H1 (cell line): ENCODE measurements around the gene ASXL3. TPM values are rescaled to one million over a fixed set of nuclear protein-coding genes. Genes with fewer than 3 reads are reported as not detected.

Experiments
- polyA plus RNA-seq, 7 experiments: library from polyadenylated mRNA; depleted of rRNA in 3 of 7; stranded (reverse) in 5 of 7; unstranded in 2 of 7; fragments of >200 nt in 5 of 7; fragments of 200-250 nt in 2 of 7; gene quantifications; 1 replicate in 5 of 7; 2 replicates in 1 of 7; 4 replicates in 1 of 7; pipeline versions ENCODE4 v1.2.1 to v1.2.3, GENCODE V29; 2011 to 2013; ENCODE audit warnings: missing spikeins in 2 of 7, mixed read lengths in 2 of 7
- total RNA-seq: library from RNA; stranded (reverse); fragmentation: NEBNext Ultra II Directional; extraction: Animal tissue kit (Norgen Biotek cat#: 25700); gene quantifications from 2 replicates; pipeline ENCODE4 v1.2.1, GENCODE V29; 2021
- TF ChIP-seq, protein P1 (sequence below): fragments of 300-600 bp; sonication (generic); IDR thresholded peaks from 2 replicates; pipeline ENCODE4 v1.7.1; 2012; ENCODE audit warnings: low read length, moderate library complexity, mild to moderate bottlenecking, inconsistent platforms; ENCODE audit not compliant: insufficient replicate concordance
- TF ChIP-seq, protein P2 (sequence below), 3 experiments: IDR thresholded peaks; 1 replicate in 2 of 3; 2 replicates in 1 of 3; pipeline versions ENCODE4 v1.5.1 to v1.6.1; 2011; ENCODE audit warnings: low read length in 3 of 3, mild to moderate bottlenecking in 3 of 3, inconsistent platforms in 2 of 3, low read depth in 1 of 3, moderate library complexity in 1 of 3; ENCODE audit not compliant: insufficient read depth in 1 of 3; ENCODE audit errors: control extremely low read depth in 1 of 3

Gene ASXL3
- total and polyA plus RNA-seq, 2 of the 8 experiments (the other 6 are each of a cell fraction or from before 2014, with no cell fraction given), result 0.08 to 1.3 TPM

DNA sequence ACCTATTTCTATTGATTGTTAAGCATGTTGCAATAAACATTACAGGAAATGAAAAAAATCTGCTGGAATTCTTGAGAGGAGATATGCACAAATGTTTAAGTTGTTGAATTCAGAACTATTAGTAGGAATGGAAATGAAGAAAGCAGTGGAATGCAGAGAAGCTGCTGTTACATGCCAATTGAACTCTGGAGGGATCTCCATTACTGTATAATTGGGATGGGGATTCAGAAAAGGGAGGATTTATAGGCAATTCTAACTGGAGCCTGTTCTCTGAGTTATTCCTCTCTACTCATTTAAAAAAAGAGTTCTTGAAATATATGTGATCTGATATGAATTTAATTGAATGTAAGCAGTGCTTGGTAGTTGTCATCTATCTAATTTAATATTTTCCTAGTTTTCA, 2.6 kb upstream of the ASXL3 start (continued):
- TF ChIP-seq, protein P1, sequence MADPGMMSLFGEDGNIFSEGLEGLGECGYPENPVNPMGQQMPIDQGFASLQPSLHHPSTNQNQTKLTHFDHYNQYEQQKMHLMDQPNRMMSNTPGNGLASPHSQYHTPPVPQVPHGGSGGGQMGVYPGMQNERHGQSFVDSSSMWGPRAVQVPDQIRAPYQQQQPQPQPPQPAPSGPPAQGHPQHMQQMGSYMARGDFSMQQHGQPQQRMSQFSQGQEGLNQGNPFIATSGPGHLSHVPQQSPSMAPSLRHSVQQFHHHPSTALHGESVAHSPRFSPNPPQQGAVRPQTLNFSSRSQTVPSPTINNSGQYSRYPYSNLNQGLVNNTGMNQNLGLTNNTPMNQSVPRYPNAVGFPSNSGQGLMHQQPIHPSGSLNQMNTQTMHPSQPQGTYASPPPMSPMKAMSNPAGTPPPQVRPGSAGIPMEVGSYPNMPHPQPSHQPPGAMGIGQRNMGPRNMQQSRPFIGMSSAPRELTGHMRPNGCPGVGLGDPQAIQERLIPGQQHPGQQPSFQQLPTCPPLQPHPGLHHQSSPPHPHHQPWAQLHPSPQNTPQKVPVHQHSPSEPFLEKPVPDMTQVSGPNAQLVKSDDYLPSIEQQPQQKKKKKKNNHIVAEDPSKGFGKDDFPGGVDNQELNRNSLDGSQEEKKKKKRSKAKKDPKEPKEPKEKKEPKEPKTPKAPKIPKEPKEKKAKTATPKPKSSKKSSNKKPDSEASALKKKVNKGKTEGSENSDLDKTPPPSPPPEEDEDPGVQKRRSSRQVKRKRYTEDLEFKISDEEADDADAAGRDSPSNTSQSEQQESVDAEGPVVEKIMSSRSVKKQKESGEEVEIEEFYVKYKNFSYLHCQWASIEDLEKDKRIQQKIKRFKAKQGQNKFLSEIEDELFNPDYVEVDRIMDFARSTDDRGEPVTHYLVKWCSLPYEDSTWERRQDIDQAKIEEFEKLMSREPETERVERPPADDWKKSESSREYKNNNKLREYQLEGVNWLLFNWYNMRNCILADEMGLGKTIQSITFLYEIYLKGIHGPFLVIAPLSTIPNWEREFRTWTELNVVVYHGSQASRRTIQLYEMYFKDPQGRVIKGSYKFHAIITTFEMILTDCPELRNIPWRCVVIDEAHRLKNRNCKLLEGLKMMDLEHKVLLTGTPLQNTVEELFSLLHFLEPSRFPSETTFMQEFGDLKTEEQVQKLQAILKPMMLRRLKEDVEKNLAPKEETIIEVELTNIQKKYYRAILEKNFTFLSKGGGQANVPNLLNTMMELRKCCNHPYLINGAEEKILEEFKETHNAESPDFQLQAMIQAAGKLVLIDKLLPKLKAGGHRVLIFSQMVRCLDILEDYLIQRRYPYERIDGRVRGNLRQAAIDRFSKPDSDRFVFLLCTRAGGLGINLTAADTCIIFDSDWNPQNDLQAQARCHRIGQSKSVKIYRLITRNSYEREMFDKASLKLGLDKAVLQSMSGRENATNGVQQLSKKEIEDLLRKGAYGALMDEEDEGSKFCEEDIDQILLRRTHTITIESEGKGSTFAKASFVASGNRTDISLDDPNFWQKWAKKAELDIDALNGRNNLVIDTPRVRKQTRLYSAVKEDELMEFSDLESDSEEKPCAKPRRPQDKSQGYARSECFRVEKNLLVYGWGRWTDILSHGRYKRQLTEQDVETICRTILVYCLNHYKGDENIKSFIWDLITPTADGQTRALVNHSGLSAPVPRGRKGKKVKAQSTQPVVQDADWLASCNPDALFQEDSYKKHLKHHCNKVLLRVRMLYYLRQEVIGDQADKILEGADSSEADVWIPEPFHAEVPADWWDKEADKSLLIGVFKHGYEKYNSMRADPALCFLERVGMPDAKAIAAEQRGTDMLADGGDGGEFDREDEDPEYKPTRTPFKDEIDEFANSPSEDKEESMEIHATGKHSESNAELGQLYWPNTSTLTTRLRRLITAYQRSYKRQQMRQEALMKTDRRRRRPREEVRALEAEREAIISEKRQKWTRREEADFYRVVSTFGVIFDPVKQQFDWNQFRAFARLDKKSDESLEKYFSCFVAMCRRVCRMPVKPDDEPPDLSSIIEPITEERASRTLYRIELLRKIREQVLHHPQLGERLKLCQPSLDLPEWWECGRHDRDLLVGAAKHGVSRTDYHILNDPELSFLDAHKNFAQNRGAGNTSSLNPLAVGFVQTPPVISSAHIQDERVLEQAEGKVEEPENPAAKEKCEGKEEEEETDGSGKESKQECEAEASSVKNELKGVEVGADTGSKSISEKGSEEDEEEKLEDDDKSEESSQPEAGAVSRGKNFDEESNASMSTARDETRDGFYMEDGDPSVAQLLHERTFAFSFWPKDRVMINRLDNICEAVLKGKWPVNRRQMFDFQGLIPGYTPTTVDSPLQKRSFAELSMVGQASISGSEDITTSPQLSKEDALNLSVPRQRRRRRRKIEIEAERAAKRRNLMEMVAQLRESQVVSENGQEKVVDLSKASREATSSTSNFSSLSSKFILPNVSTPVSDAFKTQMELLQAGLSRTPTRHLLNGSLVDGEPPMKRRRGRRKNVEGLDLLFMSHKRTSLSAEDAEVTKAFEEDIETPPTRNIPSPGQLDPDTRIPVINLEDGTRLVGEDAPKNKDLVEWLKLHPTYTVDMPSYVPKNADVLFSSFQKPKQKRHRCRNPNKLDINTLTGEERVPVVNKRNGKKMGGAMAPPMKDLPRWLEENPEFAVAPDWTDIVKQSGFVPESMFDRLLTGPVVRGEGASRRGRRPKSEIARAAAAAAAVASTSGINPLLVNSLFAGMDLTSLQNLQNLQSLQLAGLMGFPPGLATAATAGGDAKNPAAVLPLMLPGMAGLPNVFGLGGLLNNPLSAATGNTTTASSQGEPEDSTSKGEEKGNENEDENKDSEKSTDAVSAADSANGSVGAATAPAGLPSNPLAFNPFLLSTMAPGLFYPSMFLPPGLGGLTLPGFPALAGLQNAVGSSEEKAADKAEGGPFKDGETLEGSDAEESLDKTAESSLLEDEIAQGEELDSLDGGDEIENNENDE, result no peak
- TF ChIP-seq, protein P2, sequence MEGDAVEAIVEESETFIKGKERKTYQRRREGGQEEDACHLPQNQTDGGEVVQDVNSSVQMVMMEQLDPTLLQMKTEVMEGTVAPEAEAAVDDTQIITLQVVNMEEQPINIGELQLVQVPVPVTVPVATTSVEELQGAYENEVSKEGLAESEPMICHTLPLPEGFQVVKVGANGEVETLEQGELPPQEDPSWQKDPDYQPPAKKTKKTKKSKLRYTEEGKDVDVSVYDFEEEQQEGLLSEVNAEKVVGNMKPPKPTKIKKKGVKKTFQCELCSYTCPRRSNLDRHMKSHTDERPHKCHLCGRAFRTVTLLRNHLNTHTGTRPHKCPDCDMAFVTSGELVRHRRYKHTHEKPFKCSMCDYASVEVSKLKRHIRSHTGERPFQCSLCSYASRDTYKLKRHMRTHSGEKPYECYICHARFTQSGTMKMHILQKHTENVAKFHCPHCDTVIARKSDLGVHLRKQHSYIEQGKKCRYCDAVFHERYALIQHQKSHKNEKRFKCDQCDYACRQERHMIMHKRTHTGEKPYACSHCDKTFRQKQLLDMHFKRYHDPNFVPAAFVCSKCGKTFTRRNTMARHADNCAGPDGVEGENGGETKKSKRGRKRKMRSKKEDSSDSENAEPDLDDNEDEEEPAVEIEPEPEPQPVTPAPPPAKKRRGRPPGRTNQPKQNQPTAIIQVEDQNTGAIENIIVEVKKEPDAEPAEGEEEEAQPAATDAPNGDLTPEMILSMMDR (IDR thresholded peaks at IDR 0.05; ENCODE audit: control extremely low read depth in 1 of 3, insufficient read depth in 1 of 3, low read depth in 1 of 3, low read length in 3 of 3), result no peak
